ENCODE results near the gene PRR23A.

PRR23A gene

DNA sequence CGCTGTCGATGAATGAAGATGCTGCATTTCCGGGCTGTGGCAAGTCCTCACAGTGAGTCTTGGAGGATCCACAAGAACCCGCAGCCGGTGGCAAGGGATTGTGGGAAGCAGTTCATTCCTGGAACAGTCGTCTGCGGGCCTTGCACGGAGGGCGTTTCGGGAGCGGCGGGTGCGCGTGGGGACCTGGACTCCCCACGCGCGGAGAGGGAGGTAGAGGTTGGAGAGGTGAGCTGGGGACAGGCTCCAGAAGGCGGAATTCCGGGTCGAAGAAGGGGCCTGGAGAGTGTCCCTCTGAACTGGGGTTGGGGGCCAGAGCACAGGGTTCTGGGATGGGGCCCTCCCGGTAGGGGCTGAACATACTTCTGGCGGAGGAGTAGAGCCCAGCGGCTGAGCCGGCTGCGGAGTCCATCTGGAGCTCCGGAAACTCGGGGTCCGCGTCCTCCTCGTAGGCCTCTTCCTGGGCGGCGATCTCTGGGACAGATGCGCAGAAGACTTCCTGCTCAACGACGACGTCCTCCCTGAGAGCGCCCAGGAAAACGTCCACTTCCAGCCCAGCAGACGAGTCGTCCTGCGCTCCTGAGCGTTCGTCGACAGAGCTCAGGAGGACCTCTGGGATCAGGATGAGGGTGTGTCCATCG is 593 bp downstream of the PRR23A start:
- DNase-seq (ENCODE audit: low spot score) = no peak
- TF ChIP-seq, protein P1, sequence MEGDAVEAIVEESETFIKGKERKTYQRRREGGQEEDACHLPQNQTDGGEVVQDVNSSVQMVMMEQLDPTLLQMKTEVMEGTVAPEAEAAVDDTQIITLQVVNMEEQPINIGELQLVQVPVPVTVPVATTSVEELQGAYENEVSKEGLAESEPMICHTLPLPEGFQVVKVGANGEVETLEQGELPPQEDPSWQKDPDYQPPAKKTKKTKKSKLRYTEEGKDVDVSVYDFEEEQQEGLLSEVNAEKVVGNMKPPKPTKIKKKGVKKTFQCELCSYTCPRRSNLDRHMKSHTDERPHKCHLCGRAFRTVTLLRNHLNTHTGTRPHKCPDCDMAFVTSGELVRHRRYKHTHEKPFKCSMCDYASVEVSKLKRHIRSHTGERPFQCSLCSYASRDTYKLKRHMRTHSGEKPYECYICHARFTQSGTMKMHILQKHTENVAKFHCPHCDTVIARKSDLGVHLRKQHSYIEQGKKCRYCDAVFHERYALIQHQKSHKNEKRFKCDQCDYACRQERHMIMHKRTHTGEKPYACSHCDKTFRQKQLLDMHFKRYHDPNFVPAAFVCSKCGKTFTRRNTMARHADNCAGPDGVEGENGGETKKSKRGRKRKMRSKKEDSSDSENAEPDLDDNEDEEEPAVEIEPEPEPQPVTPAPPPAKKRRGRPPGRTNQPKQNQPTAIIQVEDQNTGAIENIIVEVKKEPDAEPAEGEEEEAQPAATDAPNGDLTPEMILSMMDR (IDR thresholded peaks at IDR 0.05; ENCODE audit: extremely low read depth, insufficient read depth, missing control alignments) = no peak
- in situ Hi-C loops (cut with MboI; ENCODE audit: low pct_unique_long_range_greater_than_20kb, low sequenced_read_pairs, unreplicated experiment) = no loop called here

GRCh38 chr3:138995706-138996105 is 10.4 kb downstream of the PRR23A start:
- in situ Hi-C loops (cut with MboI; ENCODE audit: low pct_unique_long_range_greater_than_20kb, low sequenced_read_pairs, unreplicated experiment) = no loop called here
- no peak for DNase-seq (ENCODE audit: low spot score)
- TF ChIP-seq, protein P1 (IDR thresholded peaks at IDR 0.05; ENCODE audit: extremely low read depth, insufficient read depth, missing control alignments) = no peak

DNA sequence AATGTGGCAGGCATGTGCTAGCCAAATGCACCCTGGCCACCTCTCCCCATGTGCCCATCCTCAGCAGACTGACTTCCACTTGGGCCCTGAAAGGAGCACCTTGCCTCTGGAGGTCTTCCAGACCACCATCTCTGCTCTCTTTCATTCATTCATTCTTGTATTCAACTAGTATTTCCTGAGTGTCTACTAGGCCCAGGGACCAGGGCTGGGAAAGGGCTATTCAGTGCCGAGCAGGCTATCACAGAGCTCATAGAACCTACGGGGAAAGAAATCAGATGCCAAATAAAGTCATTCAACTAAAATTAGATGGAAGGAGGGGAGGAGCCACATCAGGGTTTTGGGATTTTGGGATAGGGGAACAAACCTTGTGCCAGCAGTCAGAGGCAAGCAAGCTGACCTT is 18.9 kb downstream of the PRR23A start:
- TF ChIP-seq, protein P1 (IDR thresholded peaks at IDR 0.05; ENCODE audit: extremely low read depth, insufficient read depth, missing control alignments) = no peak
- DNase-seq (ENCODE audit: low spot score) = no peak
- in situ Hi-C loops (cut with MboI; ENCODE audit: low pct_unique_long_range_greater_than_20kb, low sequenced_read_pairs, unreplicated experiment) = no loop called here

DNA sequence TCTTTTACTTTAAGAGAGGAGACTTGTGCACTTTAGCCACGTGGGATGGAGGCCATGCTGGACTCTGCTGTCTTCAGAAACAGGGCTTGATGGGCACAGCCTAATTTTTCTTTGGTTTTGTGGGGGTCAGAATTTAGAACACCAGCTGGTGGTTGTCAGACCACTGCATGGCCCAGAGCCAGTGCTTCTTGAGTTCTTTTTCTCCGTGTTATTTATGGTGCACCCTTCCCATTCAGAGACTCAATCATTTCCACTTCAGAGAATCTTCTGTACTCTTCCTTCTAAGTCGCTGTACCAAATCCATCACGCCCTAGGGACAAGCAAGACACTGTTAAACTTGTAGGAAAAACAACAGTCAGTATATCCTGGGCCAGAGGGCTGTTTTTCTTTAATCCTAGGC is 20.1 kb downstream of the PRR23A start:
- in situ Hi-C loops (cut with MboI; ENCODE audit: low pct_unique_long_range_greater_than_20kb, low sequenced_read_pairs, unreplicated experiment) = no loop called here
- DNase-seq (ENCODE audit: low spot score) = no peak

DNA sequence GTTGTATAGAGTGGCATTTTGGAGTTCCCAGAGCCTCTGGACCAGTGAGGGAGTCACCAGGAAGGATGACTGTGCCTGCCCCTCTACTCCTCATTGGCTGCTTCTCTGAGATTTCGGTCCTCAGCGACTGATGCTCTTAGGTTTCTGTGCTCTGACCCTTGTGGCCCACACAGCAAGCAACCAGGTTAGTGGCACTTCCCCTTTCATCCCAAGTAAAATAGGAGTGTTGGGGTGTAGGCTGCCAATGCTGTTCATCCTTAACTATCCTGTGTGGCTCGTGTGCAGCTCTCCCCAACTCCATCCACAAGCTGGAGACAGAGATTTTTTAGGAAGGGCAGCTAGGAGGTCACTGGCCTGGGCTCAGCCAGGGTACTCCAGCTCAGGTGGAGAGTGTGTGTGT is 21.3 kb downstream of the PRR23A start:
- no peak for DNase-seq (ENCODE audit: low spot score)
- in situ Hi-C loops (cut with MboI; ENCODE audit: low pct_unique_long_range_greater_than_20kb, low sequenced_read_pairs, unreplicated experiment) = no loop called here
- TF ChIP-seq, protein P1 (IDR thresholded peaks at IDR 0.05; ENCODE audit: extremely low read depth, insufficient read depth, missing control alignments) = no peak

More for the DNA sequence above, 20.1 kb downstream of the PRR23A start:
- TF ChIP-seq, protein P1 (IDR thresholded peaks at IDR 0.05; ENCODE audit: extremely low read depth, insufficient read depth, missing control alignments) = no peak

DNA sequence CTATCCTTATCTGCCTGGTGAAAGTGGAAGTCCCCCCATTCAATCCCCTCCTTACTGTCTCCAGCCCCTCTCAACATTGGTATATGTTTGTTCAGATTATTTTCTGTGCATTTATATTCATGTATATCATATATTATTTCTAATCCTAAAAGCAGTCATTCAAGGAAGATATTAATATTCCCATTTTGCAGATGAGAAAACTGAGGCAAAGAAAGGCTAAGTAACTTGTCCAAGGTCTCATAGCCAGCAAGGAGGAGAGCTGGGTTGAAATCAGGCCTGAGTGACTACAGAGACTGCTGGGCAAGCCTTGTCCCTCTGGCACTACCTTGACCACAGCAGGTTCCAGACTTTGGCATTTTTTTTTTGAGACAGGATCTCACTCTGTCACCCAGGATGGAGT is 30.0 kb downstream of the PRR23A start:
- no peak for DNase-seq (ENCODE audit: low spot score)
- in situ Hi-C loops (cut with MboI; ENCODE audit: low pct_unique_long_range_greater_than_20kb, low sequenced_read_pairs, unreplicated experiment) = no loop called here
- TF ChIP-seq, protein P1 (IDR thresholded peaks at IDR 0.05; ENCODE audit: extremely low read depth, insufficient read depth, missing control alignments) = no peak
